HG03520 (cell line): ENCODE data around the gene ZNF300.
"Not testable (repeated sequence)": the region's sequence is repeated elsewhere in the genome, so short reads cannot be mapped to it uniquely, and the experiment has no call there.

Source experiments
- ATAC-seq: cut with Tn5 transposase; IDR thresholded peaks from one replicate; pipeline ENCODE4 v1.9.1; 2021; ENCODE audit warnings: mild to moderate bottlenecking, moderate library complexity; ENCODE audit not compliant: unreplicated experiment

The ZNF300 gene

DNA sequence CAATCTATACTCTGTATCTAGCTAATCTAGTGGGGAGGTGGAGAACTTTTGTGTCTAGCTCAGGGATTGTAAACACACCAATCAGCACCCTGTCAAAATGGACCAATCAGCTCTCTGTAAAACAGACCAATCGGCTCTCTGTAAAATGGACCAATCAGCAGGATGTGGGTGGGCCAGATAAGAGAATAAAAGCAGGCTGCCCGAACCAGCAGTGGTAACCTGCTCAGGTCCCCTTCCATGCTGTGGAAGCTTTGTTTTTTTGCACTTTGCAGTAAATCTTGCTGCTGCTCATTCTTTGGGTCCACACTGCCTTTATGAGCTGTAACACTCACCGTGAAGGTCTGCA is 58.5 kb downstream of the ZNF300 start, which contains the start of gene IRGM:
Gene IRGM, plus strand, starts transcription at position 214 of the 346 bp plus-strand sequence. CDS start 1,603 bp downstream, outside the sequence.
- ATAC-seq, result not testable (repeated sequence)

DNA sequence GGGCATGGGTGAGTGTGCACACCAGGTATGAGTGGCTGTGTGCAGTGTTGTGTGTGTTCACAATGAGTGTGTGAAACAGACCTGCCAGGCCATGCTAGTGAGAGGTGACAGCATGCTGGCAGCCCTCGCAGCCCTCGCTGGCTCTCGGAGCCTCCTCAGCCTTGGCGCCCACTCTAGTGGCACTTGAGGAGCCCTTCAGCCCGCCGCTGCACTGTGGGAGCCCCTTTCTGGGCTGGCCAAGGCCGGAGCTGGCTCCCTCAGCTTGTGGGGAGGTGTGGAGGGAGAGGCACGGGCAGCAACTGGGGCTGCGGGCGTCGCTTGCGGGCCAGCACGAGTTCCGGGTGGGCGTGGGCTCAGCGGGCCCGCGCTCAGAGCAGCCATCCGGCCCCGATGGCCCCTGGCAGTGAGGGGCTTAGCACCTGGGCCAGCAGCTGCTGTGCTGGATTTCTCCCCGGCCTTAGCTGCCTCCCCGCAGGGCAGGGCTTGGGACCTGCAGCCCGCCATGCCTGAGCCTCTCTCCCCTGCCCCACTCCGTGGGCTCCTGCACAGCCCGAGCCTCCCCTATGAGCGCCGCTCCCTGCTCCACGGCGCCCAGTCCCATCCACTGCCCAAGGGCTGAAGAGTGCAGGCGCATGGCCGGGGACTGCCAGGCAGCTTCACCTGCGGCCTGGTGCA is 59.5 kb downstream of the ZNF300 start:
- not testable (repeated sequence) for ATAC-seq
